Stimulated activated CD8-positive, alpha-beta memory T cell treated with anti-CD3 and anti-CD28 coated beads, Interleukin-7, amount 100 ng/mL, for 24 hours (primary cell): Measurements from ENCODE around the gene SNTA1.
A peak's percentile ranks its signal among the peaks of the same experiment; 100 is the strongest.
"Not testable (repeated sequence)": the region's sequence is repeated elsewhere in the genome, so short reads cannot be mapped to it uniquely, and the experiment has no call there.

ENCODE experiments used
- DNase-seq: peaks from one replicate; pipeline ENCODE4 v3.0.0-alpha.2; 2020; ENCODE audit warnings: low read depth

The SNTA1 gene

GRCh38 chr20:33443512-33444239 lies at the start of gene SNTA1:
SNTA1 (minus strand) TSS chr20:33443763; CDS start chr20:33443620, 143 bp downstream.
- DNase-seq: peak; percentile 82

- DNase-seq: no peak
Observed at GRCh38 chr20:33490934-33491656, 47.5 kb upstream of the SNTA1 start.

GRCh38 chr20:33490023-33490933 lies 46.7 kb upstream of the SNTA1 start, which contains the start of gene CBFA2T2:
CBFA2T2 (plus strand) TSS chr20:33490096; CDS start chr20:33490268, 172 bp downstream.
- peak; percentile 14 for DNase-seq

DNA sequence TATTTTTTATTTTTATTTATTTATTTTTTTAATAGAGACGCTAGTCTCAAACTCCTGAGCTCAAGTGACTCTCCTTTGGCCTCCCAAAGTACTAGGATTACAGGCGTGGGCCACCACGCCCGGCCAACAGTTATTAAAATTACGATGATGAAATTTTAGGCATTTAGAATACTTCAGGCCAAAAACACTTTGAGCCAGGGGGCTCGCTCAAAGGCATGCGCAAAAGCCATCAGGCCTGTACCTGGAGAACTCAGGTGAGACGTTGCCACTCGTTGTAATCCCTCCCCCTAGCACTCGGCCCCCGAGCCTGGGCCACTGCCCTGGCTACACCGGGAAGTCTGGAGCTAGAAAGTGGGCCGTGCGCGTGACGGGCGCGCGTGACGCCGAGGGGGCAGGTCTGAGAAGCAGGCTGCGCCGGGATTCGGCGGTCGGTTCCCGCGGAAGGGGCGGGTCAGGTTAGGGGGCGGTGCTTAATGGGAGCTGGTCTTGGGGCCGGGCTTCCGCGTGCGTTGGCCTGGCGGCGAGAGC lies 46.0 kb upstream of the SNTA1 start:
- DNase-seq: peak; percentile 98

DNA sequence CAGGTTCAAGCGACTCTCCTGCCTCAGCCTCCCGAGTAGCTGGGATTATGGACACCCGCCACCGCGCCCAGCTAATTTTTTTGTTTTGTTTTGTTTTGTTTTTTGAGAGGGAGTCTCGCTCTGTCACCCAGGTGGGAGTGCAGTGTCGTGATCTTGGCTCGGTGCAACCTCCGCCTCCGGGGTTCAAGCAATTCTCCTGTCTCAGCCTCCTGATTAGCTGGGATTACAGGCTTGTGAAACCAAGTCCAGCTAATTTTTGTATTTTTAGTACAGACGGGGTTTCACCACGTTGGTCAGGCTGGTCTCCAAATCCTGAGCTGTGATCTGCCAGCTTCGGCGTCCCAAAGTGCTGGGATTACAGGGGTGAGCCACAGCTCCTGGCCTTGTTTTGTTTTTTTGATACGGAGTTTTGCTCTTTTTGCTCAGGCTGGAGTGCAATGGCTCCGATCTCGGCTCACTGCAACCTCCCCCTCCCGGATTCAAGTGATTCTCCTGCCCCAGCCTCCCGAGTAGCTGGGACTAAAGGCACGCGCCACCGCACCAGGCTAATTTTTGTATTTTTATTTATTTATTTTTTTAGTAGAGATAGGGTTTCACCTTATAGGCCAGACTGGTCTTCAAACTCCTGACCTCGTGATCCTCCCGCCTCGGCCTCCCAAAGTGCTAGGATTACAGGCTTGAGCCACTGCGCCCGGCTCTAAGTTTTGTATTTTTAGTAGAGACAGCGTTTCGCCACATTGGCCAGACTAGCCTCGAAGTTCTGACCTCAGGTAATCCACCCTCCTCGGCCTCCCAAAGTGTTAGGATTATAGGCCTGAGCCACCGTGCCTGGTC lies 45.3 kb upstream of the SNTA1 start:
- not testable (repeated sequence) for DNase-seq

- DNase-seq: no peak
Observed at GRCh38 chr20:33488201-33488600, 44.6 kb upstream of the SNTA1 start.

DNA sequence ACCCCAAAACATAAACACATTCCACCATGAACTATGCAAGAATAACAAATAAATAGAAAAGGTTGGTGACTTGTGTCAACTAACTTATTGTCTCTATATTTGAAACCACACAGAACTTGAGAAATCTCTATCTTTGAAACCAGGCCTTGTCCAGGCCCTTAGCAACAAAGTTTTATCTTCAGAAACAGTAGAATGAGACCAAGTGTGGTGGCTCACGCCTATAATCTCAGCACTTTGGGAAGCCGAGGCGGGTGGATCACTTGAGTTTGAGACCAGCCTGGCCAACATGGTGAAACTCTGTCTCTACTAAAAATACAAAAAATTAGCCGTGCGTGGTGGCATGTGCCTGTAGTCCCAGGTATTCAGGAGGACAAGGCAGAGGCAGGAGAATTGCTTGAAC lies 39.6 kb upstream of the SNTA1 start:
- DNase-seq: not testable (repeated sequence)

- DNase-seq: no peak
Observed at GRCh38 chr20:33482581-33482980, 39.0 kb upstream of the SNTA1 start.

DNA sequence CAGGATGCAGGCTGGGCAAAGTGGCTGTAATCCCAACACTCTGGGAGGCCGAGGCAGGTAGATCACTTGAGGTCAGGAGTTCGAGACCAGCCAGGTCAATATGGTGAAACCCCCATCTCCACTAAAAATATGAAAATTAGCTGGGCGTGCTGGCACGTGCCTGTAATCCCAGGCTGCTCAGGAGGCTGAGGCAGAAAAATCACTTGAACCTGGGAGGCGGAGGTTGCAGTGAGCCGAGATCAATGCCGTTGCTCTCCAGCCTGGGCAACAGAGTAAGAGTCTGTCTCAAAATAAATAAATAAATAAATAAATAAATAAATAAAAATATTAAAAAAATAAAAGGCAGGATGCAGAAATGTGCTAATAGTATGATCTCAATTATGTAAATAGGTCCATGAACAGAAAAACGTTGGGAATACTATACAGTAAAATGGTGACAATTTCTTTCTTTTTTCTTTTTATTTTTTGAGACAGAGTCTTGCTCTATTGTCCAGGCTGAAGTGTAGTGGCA lies 37.9 kb upstream of the SNTA1 start:
- no peak for DNase-seq

- no peak for DNase-seq
Observed at GRCh38 chr20:33480048-33480447, 36.5 kb upstream of the SNTA1 start.

GRCh38 chr20:33477386-33478234 lies 34.0 kb upstream of the SNTA1 start:
- DNase-seq: no peak

GRCh38 chr20:33475381-33476152 lies 32.0 kb upstream of the SNTA1 start:
- no peak for DNase-seq

DNA sequence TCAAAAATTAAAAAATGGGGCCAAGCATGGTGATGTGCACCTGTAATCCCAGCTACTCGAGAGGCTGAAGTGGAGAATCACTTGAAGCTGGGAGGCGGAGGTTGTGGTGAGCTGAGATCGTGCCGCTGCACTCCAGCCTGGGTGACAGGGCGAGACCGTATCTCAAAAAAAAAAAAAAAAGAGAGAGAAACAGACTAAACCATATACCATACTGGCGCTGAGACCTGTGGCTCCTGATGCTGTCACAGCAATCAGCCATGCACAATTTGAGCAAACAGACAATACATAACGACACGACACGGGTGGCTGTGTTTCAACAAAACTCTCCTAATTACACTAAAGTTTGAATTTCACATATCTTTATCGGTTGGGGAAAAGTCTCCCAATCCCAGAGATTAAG lies 31.4 kb upstream of the SNTA1 start:
- no peak for DNase-seq

DNA sequence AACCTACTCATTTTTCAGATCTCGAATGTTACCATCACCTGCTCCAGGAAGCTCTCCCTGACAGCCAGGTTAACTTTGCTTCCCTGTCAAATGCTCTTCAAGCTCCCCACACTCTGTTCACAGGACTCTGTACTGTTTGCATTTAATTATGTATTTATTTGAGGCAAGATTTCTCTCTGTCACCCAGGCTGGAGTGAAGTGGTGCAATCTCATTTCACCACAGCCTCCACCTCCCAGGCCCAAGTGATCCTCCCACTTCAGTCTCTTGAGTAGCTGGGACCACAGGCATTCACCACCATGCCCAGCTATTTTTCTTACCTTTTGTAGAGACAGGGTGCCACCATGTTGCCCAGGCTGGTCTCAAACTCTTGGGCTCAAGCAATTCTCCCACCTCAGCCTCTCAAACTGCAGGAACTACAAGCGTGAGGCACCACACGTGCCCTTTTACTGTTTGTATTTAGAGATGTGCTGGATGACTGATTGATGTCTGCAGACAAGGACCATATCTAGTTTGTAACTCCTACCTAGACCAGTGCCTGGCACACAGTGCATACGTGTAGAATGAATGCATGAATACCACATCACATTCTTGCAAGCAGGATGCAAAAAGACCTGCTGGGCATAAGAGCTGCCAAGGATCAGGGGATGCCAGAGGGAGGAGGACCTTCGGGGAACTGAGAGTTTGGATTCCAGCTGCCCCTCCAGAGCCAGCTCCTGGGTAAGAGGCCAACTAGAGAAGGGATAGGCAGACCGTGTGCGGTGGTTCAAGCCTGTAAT lies 30.7 kb upstream of the SNTA1 start:
- no peak for DNase-seq

DNA sequence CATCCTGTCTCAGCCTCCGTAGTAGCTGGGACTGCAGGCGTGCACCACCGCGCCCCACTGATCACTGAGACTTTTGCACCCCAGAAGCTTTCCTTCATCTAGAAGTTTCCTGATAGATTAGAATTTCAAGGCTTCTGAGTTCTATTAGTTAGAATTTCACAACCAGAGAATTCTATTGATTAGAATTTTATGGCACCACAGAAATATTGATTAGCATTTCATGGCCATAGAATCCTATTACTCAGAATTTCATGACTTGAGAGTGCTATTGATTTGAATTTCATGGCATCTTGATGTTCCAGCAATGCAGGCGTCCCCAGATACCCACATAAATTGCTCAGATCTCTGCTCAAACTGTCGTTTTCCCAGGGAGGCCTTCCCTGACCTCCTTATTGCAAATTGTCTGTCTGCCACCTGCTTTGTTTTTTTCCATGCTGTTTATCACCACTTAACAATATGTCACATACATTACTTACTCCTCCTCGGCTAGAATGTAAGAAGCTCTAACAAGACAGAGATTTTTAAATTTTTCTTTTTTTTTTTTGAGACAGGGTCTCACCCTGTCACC lies 29.4 kb upstream of the SNTA1 start:
- DNase-seq: no peak

GRCh38 chr20:33470866-33471265 lies 27.3 kb upstream of the SNTA1 start:
- DNase-seq: no peak

GRCh38 chr20:33470457-33470856 lies 26.9 kb upstream of the SNTA1 start:
- DNase-seq: no peak

GRCh38 chr20:33466303-33466646 lies 22.7 kb upstream of the SNTA1 start:
- no peak for DNase-seq
